Measurements from ENCODE around the gene RPS28. TPM values are rescaled to one million over a fixed set of nuclear protein-coding genes. Genes with fewer than 3 reads are reported as not detected.
A peak's percentile ranks its signal among the peaks of the same experiment; 100 is the strongest.

The RPS28 gene
- total RNA-seq, 2 experiments from 2014 or later = 3,333 to 3,342 TPM

GRCh38 chr19:8323781-8324185, 2.5 kb downstream of the RPS28 start:
- TF ChIP-seq CTCF (IDR thresholded peaks at IDR 0.05) = no peak
- Mint-ChIP-seq H3K4me3 (peak overlapping the region; percentile 96), H3K4me1 (ENCODE audit: low read depth) (peaks cover 41% of the 10 kb centered on the region), H3K9me3 (no peaks in the 10 kb centered on the region), H3K36me3 (ENCODE audit: low read depth) (peaks cover 38% of the 10 kb centered on the region), H3K27ac (peak overlapping the region; percentile 27), H3K27me3 (no peaks in the 10 kb centered on the region)
- DNase-seq = no peak
- Histone ChIP-seq H3K4me3 (ENCODE audit: low read length) (no peak overlapping the region), H3K27ac (ENCODE audit: low read depth in 1 of 2, low read length in 2 of 2) (no peak overlapping the region), H3K27me3 (ENCODE audit: control insufficient read depth in 1 of 2, insufficient read depth in 2 of 2, low read length in 2 of 2) (no peaks in the 10 kb centered on the region), H3K4me1 (ENCODE audit: insufficient read depth, low read length) (peaks cover 33% of the 10 kb centered on the region), H3K36me3 (ENCODE audit: insufficient read depth, low read length) (peaks cover 19% of the 10 kb centered on the region), H3K9me3 (ENCODE audit: control insufficient read depth in 1 of 2, insufficient read depth in 1 of 2, low read length in 2 of 2) (no peaks in the 10 kb centered on the region)
- ATAC-seq (ENCODE audit: poor library complexity) = no peak
- intact Hi-C loops (cut with DNase I, micrococcal nuclease) = loop anchor here in 1 of 2 experiments (10.0 kb wide), 2 partner anchors 319 to 399 kb away; partner anchors contain the start of genes CTXN1, ELAVL1 and SNAPC2
- ChIA-PET CTCF (interaction anchor here (0.8 to 1.0 kb wide), 2 partner anchors 30 to 55 kb away, joined by 3 read pairs; no protein-coding TSS in a partner anchor), POLR2A (interaction anchor here (0.8 kb wide), 2 partner anchors 10 to 15 kb away, joined by 3 read pairs; no protein-coding TSS in a partner anchor)

- intact Hi-C loops (cut with DNase I, micrococcal nuclease) = loop anchor here in 1 of 2 experiments (10.0 kb wide), 2 partner anchors 320 to 400 kb away; partner anchors contain the start of genes CTXN1, ELAVL1 and SNAPC2
- no peaks in the 10 kb centered on the region for H3K9me3 ChIP-seq (ENCODE audit: control insufficient read depth in 1 of 2, insufficient read depth in 1 of 2, low read length in 2 of 2)
- Mint-ChIP-seq H3K27ac (peak overlapping the region; percentile 27), H3K9me3 (no peaks in the 10 kb centered on the region), H3K27me3 (no peaks in the 10 kb centered on the region), H3K36me3 (ENCODE audit: low read depth) (peaks cover 38% of the 10 kb centered on the region), H3K4me1 (ENCODE audit: low read depth) (peaks cover 41% of the 10 kb centered on the region), H3K4me3 (peak overlapping the region; percentile 96)
- no peak for ATAC-seq (ENCODE audit: poor library complexity)
- CTCF ChIA-PET = interaction anchor here (0.8 to 1.0 kb wide), 2 partner anchors 30 to 55 kb away, joined by 3 read pairs; no protein-coding TSS in a partner anchor
- H3K4me1 ChIP-seq (ENCODE audit: insufficient read depth, low read length) = peaks cover 33% of the 10 kb centered on the region
- POLR2A ChIA-PET = interaction anchor here (0.8 kb wide), 1 partner anchor 15 kb away, joined by 3 read pairs; no protein-coding TSS in a partner anchor
- no peak for TF ChIP-seq CTCF (IDR thresholded peaks at IDR 0.05)
- no peak overlapping the region for H3K27ac ChIP-seq (ENCODE audit: low read depth in 1 of 2, low read length in 2 of 2)
- no peaks in the 10 kb centered on the region for H3K27me3 ChIP-seq (ENCODE audit: control insufficient read depth in 1 of 2, insufficient read depth in 2 of 2, low read length in 2 of 2)
- no peak for DNase-seq
- no peak overlapping the region for H3K4me3 ChIP-seq (ENCODE audit: low read length)
- peaks cover 19% of the 10 kb centered on the region for H3K36me3 ChIP-seq (ENCODE audit: insufficient read depth, low read length)
Observed at GRCh38 chr19:8324186-8325050, 3.1 kb downstream of the RPS28 start.

- Mint-ChIP-seq H3K27me3 (no peaks in the 10 kb centered on the region), H3K27ac (no peak overlapping the region), H3K9me3 (no peaks in the 10 kb centered on the region), H3K4me1 (ENCODE audit: low read depth) (peaks cover 30% of the 10 kb centered on the region), H3K4me3 (no peak overlapping the region), H3K36me3 (ENCODE audit: low read depth) (peaks cover 33% of the 10 kb centered on the region)
- intact Hi-C loops (cut with DNase I, micrococcal nuclease) = loop anchor here in 1 of 2 experiments (10.0 kb wide), 2 partner anchors 321 to 401 kb away; partner anchors contain the start of genes CTXN1, ELAVL1 and SNAPC2
- Histone ChIP-seq H3K27me3 (ENCODE audit: control insufficient read depth in 1 of 2, insufficient read depth in 2 of 2, low read length in 2 of 2) (no peaks in the 10 kb centered on the region), H3K4me3 (ENCODE audit: low read length) (no peak overlapping the region), H3K36me3 (ENCODE audit: insufficient read depth, low read length) (peaks cover 19% of the 10 kb centered on the region), H3K4me1 (ENCODE audit: insufficient read depth, low read length) (peaks cover 25% of the 10 kb centered on the region), H3K27ac (ENCODE audit: low read depth in 1 of 2, low read length in 2 of 2) (no peak overlapping the region), H3K9me3 (ENCODE audit: control insufficient read depth in 1 of 2, insufficient read depth in 1 of 2, low read length in 2 of 2) (no peaks in the 10 kb centered on the region)
- ChIA-PET CTCF (no interaction called here), POLR2A (no interaction called here)
- no peak for ATAC-seq (ENCODE audit: poor library complexity)
- TF ChIP-seq CTCF (IDR thresholded peaks at IDR 0.05) = no peak
- no peak for DNase-seq
Observed at GRCh38 chr19:8325454-8325853, 4.2 kb downstream of the RPS28 start.
